WTC11 (cell line): Measurements from ENCODE around the gene CDC42EP4.

Experiments used
- ATF1 ChIP-seq: sonication (generic); formaldehyde crosslinking; IDR thresholded peaks from 2 replicates; pipeline ENCODE4 v1.8.1; 2023; ENCODE audit warnings: mild to moderate bottlenecking, moderate library complexity, missing genetic modification reagents
- ATF3 ChIP-seq: sonication (generic); formaldehyde crosslinking; conservative IDR thresholded peaks from 2 replicates; pipeline ENCODE4 v1.8.1; 2022; ENCODE audit warnings: mild to moderate bottlenecking, missing genetic modification reagents
- E2F1 ChIP-seq: sonication (generic); formaldehyde crosslinking; IDR thresholded peaks from 2 replicates; pipeline ENCODE4 v1.8.0; 2022; ENCODE audit warnings: mild to moderate bottlenecking, missing genetic modification reagents
- JUN ChIP-seq: sonication (generic); formaldehyde crosslinking; IDR thresholded peaks from 2 replicates; pipeline ENCODE4 v1.8.0; 2023; ENCODE audit warnings: mild to moderate bottlenecking, missing genetic modification reagents
- MXD4 ChIP-seq: fragments of 250-450 bp; sonication (Bioruptor Pico); IDR thresholded peaks from 2 replicates; pipeline ENCODE4 v1.8.0; 2021; ENCODE audit warnings: mild to moderate bottlenecking, moderate library complexity, borderline replicate concordance
- NFYB ChIP-seq: sonication (generic); formaldehyde crosslinking; conservative IDR thresholded peaks from 2 replicates; pipeline ENCODE4 v1.8.0; 2022; ENCODE audit warnings: low read depth, missing genetic modification reagents
- NR1H2 ChIP-seq: sonication (generic); formaldehyde crosslinking; IDR thresholded peaks from 2 replicates; pipeline ENCODE4 v1.9.0; 2021; ENCODE audit warnings: mild to moderate bottlenecking, moderate library complexity, missing genetic modification reagents
- SP1 ChIP-seq: sonication (generic); formaldehyde crosslinking; conservative IDR thresholded peaks from 2 replicates; pipeline ENCODE4 v1.8.1; 2022; ENCODE audit warnings: missing genetic modification reagents
- TEAD1 ChIP-seq: sonication (generic); formaldehyde crosslinking; IDR thresholded peaks from 2 replicates; pipeline ENCODE4 v1.8.0; 2022; ENCODE audit warnings: mild to moderate bottlenecking, missing genetic modification reagents
- ZMAT4 ChIP-seq: fragments of 250-450 bp; sonication (Bioruptor Pico); IDR thresholded peaks from 2 replicates; pipeline ENCODE4 v1.9.0; 2021; ENCODE audit warnings: mild to moderate bottlenecking
- ZNF317 ChIP-seq: sonication (generic); formaldehyde crosslinking; IDR thresholded peaks from 2 replicates; pipeline ENCODE4 v1.8.1; 2023; ENCODE audit warnings: low read depth, mild to moderate bottlenecking, moderate library complexity, missing genetic modification reagents, borderline replicate concordance
- TF ChIP-seq, protein P1 (sequence below): fragments of 200-600 bp; IDR thresholded peaks from 2 replicates; pipeline ENCODE4 v1.8.0; 2022; ENCODE audit warnings: antibody characterized with exemption
- TF ChIP-seq, protein P2 (sequence below): sonication (generic); formaldehyde crosslinking; IDR thresholded peaks from 2 replicates; pipeline ENCODE4 v1.8.0; 2022; ENCODE audit warnings: mild to moderate bottlenecking, missing genetic modification reagents
- TF ChIP-seq, protein P3 (sequence below): sonication (generic); formaldehyde crosslinking; IDR thresholded peaks from 2 replicates; pipeline ENCODE4 v1.8.1; 2023; ENCODE audit warnings: mild to moderate bottlenecking, missing genetic modification reagents, moderate library complexity

DNA sequence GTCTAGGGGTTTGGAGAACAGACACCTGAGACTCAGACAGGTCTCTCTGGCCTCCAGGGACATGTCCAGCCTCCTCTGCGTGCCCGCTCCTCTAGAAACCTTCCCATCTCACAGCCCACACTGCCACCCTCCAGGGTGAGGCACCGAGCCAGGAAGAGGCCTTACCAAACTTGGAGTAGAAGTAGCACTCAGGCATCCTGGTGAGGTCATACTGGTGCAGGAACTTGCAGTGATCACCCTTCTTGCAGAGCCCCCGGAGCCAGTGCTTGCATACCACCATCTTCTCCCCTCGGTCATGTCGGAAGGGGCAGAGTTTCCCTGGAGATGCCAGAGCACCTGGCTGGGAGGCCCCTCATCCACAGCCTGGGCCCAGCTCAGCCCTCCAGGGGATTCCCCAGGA lies 54.3 kb downstream of the CDC42EP4 start:
- no peak for TF ChIP-seq JUN (CRISPR knock-in tag)
- TF ChIP-seq MXD4 (CRISPR knock-in tag) = no peak
- TF ChIP-seq SP1 (CRISPR knock-in tag) = no peak
- TF ChIP-seq E2F1 = no peak
- TF ChIP-seq TEAD1 (CRISPR knock-in tag) = no peak
- TF ChIP-seq, protein P1, sequence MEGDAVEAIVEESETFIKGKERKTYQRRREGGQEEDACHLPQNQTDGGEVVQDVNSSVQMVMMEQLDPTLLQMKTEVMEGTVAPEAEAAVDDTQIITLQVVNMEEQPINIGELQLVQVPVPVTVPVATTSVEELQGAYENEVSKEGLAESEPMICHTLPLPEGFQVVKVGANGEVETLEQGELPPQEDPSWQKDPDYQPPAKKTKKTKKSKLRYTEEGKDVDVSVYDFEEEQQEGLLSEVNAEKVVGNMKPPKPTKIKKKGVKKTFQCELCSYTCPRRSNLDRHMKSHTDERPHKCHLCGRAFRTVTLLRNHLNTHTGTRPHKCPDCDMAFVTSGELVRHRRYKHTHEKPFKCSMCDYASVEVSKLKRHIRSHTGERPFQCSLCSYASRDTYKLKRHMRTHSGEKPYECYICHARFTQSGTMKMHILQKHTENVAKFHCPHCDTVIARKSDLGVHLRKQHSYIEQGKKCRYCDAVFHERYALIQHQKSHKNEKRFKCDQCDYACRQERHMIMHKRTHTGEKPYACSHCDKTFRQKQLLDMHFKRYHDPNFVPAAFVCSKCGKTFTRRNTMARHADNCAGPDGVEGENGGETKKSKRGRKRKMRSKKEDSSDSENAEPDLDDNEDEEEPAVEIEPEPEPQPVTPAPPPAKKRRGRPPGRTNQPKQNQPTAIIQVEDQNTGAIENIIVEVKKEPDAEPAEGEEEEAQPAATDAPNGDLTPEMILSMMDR = no peak
- no peak for TF ChIP-seq ZNF317
- TF ChIP-seq, protein P2, sequence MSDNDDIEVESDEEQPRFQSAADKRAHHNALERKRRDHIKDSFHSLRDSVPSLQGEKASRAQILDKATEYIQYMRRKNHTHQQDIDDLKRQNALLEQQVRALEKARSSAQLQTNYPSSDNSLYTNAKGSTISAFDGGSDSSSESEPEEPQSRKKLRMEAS (CRISPR knock-in tag) = no peak
- TF ChIP-seq, protein P3, sequence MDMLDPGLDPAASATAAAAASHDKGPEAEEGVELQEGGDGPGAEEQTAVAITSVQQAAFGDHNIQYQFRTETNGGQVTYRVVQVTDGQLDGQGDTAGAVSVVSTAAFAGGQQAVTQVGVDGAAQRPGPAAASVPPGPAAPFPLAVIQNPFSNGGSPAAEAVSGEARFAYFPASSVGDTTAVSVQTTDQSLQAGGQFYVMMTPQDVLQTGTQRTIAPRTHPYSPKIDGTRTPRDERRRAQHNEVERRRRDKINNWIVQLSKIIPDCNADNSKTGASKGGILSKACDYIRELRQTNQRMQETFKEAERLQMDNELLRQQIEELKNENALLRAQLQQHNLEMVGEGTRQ (CRISPR knock-in tag) = no peak
- no peak for TF ChIP-seq ATF3 (CRISPR knock-in tag)
- no peak for TF ChIP-seq ZMAT4 (CRISPR knock-in tag)
- TF ChIP-seq ATF1 (CRISPR knock-in tag) = no peak
- no peak for TF ChIP-seq NFYB (CRISPR knock-in tag)
- TF ChIP-seq NR1H2 = no peak
